Measurements from ENCODE around the gene MESP1.
A peak's percentile ranks its signal among the peaks of the same experiment; 100 is the strongest.
"Not testable (repeated sequence)": the region's sequence is repeated elsewhere in the genome, so short reads cannot be mapped to it uniquely, and the experiment has no call there.

MESP1 gene
- total RNA-seq: 0 to 0.40 reads per million in 2 donors

DNA sequence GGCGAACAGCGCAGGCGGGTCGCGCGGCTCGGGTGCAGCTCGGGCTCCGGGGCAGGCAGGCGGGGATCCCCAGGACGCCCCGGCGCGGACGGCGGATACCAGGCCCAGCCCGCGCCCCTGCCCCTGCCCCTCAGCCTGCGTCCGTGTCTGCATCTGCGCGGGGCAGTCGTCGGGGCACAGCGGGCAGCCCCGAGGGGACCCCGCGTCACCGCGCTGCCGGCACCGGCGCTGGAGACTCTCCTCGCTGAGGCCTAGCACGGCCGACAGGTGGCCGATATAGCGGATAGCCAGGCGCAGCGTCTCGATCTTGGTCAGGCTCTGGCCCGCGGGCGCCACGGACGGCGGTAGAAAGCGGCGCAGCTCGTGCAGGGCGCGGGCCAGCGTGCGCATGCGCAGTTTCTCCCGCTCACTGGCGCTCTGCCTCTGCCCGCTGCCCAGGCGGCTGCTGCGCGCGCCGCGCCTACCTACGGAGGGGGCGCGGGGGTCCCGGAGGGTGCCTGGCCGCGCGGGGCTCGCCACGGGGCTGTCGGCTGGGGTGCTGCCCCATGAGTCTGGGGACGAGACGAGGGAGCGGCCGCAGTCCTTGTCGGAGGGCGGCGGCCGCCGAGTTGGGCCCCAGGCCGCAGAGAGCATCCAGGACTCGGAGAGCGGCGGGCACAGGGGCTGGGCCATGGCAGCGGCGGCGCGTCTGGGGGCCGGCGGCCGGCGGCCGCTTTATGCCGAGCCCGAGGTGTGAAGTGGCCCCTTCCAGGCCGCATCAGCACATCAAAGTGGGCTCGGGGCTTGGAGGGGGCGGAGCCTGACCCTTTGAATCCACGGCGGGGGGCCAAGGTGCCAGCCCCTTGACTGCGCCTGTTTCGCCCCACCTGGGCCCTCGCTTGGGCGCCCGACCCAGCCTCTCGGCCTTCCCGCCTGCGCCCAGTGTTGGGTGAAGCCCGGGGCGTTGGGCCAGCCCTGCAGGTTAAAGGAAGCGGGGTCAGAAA, at the start of gene MESP1:
TSS of gene MESP1 (minus strand) at position 690 of the 983 bp plus-strand sequence. CDS start at position 672, 18 bp downstream.
- DNase-seq: peak; percentile 71 to 87 (median 76)

- no peak for DNase-seq
Observed at GRCh38 chr15:89799918-89800498, 49.0 kb upstream of the MESP1 start.

DNA sequence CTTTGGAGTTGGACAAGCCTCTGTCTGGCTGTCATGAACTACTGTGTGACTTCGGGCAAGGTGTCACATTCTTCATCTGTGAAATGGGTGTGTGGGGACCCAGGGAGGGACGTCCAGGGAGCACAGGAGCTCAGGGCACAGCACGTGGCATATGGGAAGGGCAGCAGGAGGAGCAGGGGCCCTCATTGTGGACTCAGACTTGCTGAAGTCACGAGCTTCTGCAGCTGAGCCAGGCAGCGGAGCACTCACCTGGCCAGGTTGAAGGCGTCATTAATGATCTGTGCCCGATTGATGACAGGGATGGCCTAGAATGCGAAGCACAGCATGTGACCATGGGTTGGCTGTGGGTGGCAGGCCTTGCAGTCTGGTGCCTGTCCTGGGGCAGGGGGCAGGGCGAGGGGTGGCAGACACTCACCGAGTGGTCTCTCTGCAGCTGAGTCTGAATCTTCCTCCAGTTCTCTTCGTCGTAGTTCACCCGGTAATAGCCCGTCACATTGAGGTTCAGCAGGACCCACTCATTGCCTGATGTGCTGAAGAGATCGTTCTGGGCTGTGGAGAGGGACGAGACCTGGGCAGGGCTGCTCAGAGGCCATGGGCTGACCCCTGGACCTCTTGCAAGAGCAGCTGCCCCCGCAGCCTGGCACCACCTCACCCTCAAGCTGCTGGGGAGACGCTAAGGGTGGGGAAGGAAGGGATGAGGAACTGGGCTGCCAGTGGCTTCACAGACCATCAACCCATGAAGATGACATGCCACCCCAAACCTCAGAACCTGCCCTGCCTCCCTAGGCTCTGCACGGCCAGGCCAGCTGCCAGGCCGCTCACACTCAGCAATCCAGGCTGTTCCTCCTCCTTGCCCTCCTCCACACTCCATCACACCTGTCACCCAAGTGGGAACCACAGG, 48.2 kb upstream of the MESP1 start:
- no peak for DNase-seq

GRCh38 chr15:89797678-89798201, 46.7 kb upstream of the MESP1 start:
- DNase-seq: no peak

- no peak for DNase-seq
Observed at GRCh38 chr15:89795996-89796395, 44.9 kb upstream of the MESP1 start.

DNA sequence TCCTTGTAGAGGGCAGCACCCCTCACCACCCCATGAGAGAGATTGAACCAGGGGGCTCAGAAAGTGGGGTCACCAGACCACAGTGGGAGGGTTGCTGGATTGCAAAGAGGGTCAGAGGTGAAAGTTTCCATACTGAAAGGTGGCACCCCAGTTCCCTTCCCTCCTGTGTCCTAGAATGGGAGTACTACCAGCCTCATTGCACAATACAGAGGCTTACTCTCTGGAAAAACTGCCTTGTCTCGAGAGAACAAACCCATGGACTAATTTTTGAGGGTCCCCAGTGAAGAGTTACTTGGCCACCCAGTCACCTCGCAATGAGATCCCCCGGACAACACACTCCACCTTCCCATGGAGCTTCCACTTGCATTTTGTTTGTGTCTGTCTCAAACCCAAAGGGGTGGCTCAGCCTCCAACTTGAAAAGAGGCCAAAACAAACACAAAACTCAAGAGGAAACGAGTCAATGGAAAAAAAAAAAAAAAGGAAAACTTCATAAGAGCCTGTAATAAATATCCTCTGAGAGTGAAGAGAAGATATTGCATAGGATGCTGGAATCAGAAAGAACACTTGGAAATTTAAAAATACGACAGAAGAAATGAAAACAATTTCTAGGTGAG, 43.7 kb upstream of the MESP1 start:
- no peak for DNase-seq

DNA sequence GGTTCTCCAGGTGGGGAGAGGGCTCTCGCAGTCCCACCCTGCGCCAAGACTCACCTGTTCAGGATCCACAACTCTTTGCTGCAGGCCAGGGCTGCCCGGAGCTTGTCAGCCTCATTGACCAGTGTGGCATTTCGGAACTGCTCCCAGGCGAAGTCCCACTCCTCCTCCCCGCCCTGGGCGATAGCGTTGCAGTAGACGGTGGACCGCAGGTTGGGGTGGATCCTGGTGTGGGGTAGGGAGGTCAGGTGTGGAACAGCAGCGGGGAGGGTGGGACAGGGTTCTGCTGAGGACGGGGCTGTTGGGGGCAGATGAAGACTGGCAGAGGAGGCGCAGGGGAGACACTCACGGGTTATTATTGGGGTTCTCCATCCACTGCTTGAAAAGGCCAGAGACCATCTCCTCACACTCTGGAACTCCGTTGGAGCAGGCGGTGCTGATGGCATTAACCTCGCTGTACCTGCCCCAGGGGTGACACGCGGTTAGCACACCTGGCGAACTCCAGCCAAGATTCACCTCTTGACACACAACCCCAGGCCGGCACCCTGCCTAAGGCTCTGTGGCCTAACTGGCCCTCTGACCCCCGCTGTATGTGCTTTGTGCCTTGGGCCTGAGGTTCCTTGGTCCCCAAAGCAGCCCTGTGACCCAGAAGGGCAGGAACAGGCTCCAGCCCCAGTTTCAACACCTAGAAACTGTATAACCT, 41.2 kb upstream of the MESP1 start:
- DNase-seq: no peak

DNA sequence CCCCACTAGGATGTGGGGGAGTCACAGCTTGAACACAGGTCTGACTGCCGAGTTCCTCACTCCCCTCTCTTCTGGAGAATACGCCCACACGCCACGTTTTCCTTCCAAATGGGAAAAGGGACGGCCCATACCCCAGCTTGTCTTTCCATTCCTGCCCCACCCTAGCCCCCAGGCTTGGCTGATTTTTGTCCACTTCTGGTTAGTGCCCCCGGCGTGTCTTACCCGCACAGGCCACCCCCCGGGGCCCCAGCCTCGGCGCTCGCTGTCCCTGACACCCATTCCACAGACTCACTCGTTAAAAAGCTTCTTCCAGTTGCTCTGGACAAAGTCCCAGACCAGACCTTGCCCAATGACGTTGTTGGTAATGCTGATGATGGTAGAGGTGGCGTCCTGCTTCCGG, 39.6 kb upstream of the MESP1 start:
- no peak for DNase-seq

GRCh38 chr15:89790206-89790605, 39.2 kb upstream of the MESP1 start:
- no peak for DNase-seq

- not testable (repeated sequence) for DNase-seq
Observed at GRCh38 chr15:89788585-89788984, 37.5 kb upstream of the MESP1 start.

- DNase-seq: no peak
Observed at GRCh38 chr15:89787944-89788343, 36.9 kb upstream of the MESP1 start.

GRCh38 chr15:89785774-89786140, 34.7 kb upstream of the MESP1 start:
- no peak for DNase-seq

DNA sequence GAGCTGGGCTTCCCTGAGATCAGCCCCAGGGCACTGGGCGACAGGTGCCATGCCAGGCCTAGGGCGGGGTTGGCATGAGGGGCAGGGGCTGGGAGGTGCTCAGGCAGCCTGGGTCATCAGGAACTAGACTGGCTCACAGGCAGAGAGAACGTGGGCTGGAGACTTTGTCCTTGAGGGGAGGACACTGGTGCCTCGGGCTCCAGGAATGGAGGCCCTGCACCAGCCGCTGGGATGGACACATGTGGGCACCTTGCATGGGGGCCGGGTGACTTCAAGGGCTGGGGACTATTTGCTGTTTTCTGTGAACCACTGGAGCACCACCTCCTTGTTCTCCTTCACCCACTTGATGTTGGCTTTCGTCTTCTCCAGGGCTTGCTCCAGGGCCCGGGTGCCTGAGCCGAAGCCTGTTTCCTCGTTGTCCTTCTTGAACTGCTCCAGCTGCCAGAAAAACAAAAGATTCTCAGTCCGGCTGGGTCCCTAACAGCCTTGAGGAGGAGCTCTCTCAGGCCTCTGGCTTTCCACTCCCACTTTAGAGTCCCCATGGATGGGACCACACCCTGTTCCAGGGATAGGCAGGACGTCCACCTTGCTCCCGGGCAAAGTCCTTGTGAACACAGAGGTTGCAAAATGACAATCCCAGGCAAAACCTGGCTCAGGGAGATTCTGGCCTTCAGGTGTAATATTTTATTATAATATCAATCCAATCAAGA, 34.2 kb upstream of the MESP1 start:
- DNase-seq: no peak

- DNase-seq: no peak
Observed at GRCh38 chr15:89784686-89784960, 33.6 kb upstream of the MESP1 start.

- no peak for DNase-seq
Observed at GRCh38 chr15:89783861-89784685, 33.0 kb upstream of the MESP1 start.

DNA sequence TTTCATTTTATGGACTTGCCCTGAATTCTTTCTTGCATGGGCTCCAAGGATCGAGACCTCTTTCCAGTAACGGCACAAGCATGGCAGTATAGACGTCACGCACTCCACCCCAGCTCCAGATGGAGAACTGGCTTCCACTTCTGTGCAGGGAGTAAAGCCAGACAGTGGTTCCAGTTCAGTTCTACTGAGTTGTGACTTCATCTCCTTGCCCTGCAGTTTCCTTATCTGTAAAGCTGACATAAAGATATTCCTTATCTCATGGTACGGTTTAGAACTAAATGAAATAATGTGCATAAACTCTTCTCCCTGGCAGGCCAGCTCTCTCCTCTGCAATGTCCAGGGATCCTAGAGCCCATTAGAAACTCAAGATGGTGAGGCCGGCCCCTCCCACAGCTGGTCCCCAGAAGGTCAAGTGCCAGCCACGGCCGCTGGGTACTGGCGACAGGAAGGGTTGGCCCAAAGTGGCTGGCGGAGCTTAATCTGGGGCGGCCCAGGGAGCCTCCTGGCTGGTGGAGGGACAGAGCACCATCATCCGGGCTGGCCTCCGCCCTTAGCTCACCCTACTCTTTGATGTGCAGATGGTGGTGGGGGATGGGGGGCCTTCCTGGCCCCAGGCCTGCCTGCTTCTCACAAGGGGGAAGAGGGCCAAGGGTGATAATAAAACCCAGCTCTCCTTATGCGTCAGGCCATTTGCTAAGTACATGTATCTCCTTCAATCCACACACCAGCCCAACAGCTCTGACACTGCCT, 32.2 kb upstream of the MESP1 start:
- no peak for DNase-seq

GRCh38 chr15:89782619-89782950, 31.5 kb upstream of the MESP1 start:
- DNase-seq: not testable (repeated sequence)

- DNase-seq: no peak
Observed at GRCh38 chr15:89781891-89782618, 31.0 kb upstream of the MESP1 start.

DNA sequence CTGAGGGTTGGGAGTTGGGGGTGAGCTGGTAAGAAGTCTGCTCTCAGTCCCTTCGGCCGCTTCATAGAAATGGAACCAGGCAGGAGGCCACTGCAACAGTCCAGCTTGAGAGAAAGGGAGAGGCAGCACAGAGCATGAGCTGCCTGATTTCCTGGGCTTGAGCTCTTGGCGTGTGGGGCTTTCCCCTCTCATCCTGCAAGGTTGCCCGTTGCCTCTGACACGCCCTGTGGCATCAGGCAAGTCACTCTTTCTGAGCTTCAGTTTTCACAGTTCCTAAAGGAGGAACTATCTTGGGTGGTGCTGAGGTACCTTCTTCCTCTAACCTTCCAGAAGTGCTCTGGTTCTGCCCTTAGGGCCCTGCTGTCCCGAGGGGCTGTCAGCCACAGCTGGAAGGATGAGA, 30.0 kb upstream of the MESP1 start:
- DNase-seq: no peak
